Activated T-cell treated with anti-CD3 and anti-CD28 coated beads, Interleukin-2, amount 50 U/mL, for 4 hours (primary cell): ENCODE results near the gene DTL. TPM values are rescaled to one million over a fixed set of nuclear protein-coding genes. Genes with fewer than 3 reads are reported as not detected.
"Not testable (repeated sequence)": the region's sequence is repeated elsewhere in the genome, so short reads cannot be mapped to it uniquely, and the experiment has no call there.

Source experiments
- ATAC-seq, 2 donors: fragments of 200-7000 bp; cut with Tn5 transposase; one replicate each; pipeline ENCODE4 v1.10.0; 2021
- DNase-seq: peaks from one replicate; pipeline ENCODE4 v3.0.0-alpha.2; 2020
- H3K27me3 Mint-ChIP-seq: one replicate; pipeline ENCODE4 v1.8.0; 2021; ENCODE audit warnings: low read depth, mixed read lengths
- H3K36me3 Mint-ChIP-seq: one replicate; pipeline ENCODE4 v1.8.0; 2022; ENCODE audit warnings: mixed read lengths; ENCODE audit not compliant: insufficient read depth
- H3K4me1 Mint-ChIP-seq: one replicate; pipeline ENCODE4 v1.8.0; 2021; ENCODE audit warnings: low read depth, mixed read lengths
- H3K4me3 Mint-ChIP-seq: one replicate; pipeline ENCODE4 v1.8.0; 2021; ENCODE audit warnings: mild to moderate bottlenecking, moderate library complexity, mixed read lengths
- H3K9me3 Mint-ChIP-seq: one replicate; pipeline ENCODE4 v1.8.0; 2021; ENCODE audit warnings: mixed read lengths
- total RNA-seq, 3 donors: library from RNA; stranded (reverse); gene quantifications; one replicate each; pipeline ENCODE4 v1.2.1, GENCODE V29; 2021

Gene DTL
- total RNA-seq, 3 donors from 2014 or later = 47.7 to 74.5 (median 65.2) TPM

GRCh38 chr1:212021563-212021962 is 14.0 kb upstream of the DTL start:
- H3K9me3 Mint-ChIP-seq = peaks cover 12% of the 10 kb centered on the region
- no peak overlapping the region for H3K4me3 Mint-ChIP-seq
- DNase-seq (no peak), ATAC-seq (no peak)
- H3K4me1 Mint-ChIP-seq = peaks cover 2% of the 10 kb centered on the region
- H3K36me3 Mint-ChIP-seq = peaks cover 13% of the 10 kb centered on the region
- H3K27me3 Mint-ChIP-seq = no peaks in the 10 kb centered on the region

DNA sequence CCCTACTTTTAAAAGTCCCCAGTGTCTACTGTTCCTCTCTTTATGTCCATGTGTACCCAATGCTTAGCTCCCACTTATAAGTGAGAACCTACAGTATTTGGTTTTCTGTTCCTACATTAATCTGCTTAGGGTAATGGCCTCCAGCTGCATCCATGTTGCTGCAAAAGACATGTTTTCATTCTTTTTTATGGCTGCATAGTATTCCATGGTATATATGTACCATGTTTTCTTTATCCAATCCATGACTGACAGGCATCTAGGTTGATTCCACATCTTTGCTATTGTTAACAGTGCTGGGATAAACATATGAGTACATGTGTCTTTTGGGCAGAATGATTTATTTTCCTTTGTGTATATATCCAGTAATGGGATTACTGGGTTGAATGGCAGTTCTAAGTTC is 12.6 kb upstream of the DTL start:
- not testable (repeated sequence) for DNase-seq
- H3K36me3 Mint-ChIP-seq = peaks cover 13% of the 10 kb centered on the region

DNA sequence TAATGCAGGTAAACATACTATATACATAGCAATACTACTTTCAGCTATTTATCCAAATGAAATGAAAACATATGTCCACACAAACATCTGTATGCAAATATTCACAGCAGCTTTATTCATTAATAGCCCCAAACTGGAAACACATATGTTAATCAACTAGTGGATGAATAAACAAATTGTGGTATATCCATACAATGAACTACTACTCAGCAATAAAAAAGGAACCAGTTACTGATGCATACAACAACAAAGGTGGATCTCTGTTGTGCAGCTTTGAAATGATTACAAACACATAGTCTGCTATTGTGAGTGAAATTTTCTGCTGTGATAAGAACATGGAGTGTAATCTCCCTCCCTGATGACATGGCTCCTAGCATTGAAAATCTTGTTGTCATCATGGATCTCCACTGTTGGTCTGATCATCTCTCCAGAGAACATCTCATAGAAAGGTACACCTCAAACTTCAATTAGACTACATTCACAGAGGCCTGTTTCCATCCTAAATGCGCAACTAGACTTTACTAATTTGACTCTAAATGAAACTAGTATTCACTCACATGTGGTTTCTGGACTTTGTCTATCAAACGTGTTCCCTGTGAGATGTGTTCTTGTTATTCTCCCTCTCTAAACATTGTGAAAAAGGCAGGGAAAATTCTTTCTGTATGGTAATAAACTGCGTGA is 10.9 kb upstream of the DTL start:
- ATAC-seq = no peak
- no peak overlapping the region for H3K4me3 Mint-ChIP-seq
- no peak for DNase-seq
- H3K9me3 Mint-ChIP-seq = peaks cover 12% of the 10 kb centered on the region
- peaks cover 12% of the 10 kb centered on the region for H3K36me3 Mint-ChIP-seq
- H3K4me1 Mint-ChIP-seq = peaks cover 12% of the 10 kb centered on the region
- no peaks in the 10 kb centered on the region for H3K27me3 Mint-ChIP-seq

More for the DNA sequence above, 12.6 kb upstream of the DTL start:
- not testable (repeated sequence) for H3K27me3 Mint-ChIP-seq, ATAC-seq, H3K4me1 Mint-ChIP-seq, H3K4me3 Mint-ChIP-seq
- peaks cover 12% of the 10 kb centered on the region for H3K9me3 Mint-ChIP-seq

- ATAC-seq = not testable (repeated sequence)
Measured at GRCh38 chr1:212027727-212028126, 7.8 kb upstream of the DTL start.

DNA sequence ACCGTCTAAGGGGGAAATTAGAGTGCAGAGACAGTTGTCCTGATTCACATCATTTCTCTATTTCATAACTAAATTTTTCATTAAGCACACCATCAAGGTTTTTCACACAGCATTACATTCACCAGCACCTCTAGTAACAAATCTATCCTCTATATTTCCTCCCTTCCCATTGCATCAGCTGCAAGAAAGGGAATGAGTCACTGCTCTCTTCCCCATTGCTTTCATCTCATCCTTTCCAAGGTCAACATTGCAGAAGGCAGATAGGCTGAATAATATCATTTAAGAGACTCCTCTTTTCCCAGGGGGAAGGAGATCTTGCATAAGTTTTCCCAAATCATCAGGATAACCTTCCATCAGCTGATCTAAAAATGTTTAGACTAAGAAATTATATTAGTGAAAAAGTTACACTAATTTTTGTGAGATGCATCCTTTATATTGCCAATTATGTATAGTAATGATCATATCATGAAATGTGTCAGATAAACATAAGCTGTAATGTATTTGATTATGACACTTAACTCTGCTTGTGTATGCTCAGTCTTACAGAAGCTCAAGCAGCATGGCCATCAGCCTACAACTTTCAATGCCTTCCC is 4.5 kb upstream of the DTL start:
- Mint-ChIP-seq H3K4me3 (no peak overlapping the region), H3K27me3 (no peaks in the 10 kb centered on the region)

More at GRCh38 chr1:212027727-212028126, 7.8 kb upstream of the DTL start:
- H3K4me1 Mint-ChIP-seq = peaks cover 38% of the 10 kb centered on the region
- not testable (repeated sequence) for H3K27me3 Mint-ChIP-seq, H3K4me3 Mint-ChIP-seq, DNase-seq
- peaks cover 14% of the 10 kb centered on the region for H3K36me3 Mint-ChIP-seq
- peaks cover 12% of the 10 kb centered on the region for H3K9me3 Mint-ChIP-seq

DNA sequence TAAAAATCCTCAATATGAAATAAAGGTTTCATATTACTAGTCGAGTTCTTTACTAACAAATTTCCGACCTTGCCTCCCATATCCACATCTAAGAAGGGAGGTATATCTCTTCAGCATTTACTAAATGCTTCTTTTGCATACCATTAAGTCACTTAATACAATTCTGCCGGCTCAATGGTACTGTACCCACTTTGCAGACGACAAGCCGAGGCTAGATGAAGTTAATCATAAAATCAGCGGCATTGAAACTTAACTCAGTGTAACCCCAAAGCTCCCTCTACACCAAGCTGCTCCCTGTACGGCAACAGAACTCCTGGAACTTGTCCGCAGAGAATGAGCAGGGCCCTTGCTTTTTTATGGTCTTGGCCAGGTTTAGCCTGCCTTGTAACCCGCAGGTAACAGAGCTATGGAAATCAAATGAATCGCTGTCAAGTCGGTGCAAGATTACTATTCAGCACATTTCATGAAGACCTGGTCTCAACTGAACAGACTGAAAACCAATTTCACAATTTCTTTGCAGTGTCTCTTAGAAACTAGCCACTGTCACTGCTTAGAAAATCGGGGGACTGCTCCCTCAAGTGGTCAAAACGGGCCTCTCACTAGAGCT is 929 bp upstream of the DTL start:
- no peak for ATAC-seq
- H3K36me3 Mint-ChIP-seq = peaks cover 11% of the 10 kb centered on the region
- H3K4me1 Mint-ChIP-seq = peaks cover 58% of the 10 kb centered on the region
- peak overlapping the region; percentile 100 for H3K4me3 Mint-ChIP-seq
- no peaks in the 10 kb centered on the region for H3K27me3 Mint-ChIP-seq
- DNase-seq = no peak
- H3K9me3 Mint-ChIP-seq = no peaks in the 10 kb centered on the region

More for the DNA sequence above, 4.5 kb upstream of the DTL start:
- H3K9me3 Mint-ChIP-seq = no peaks in the 10 kb centered on the region
- ATAC-seq (no peak), DNase-seq (no peak)
- peaks cover 52% of the 10 kb centered on the region for H3K4me1 Mint-ChIP-seq
- peaks cover 9% of the 10 kb centered on the region for H3K36me3 Mint-ChIP-seq

GRCh38 chr1:212035835-212036605 is 472 bp downstream of the DTL start:
- Mint-ChIP-seq H3K27me3 (no peaks in the 10 kb centered on the region), H3K4me3 (peak overlapping the region; percentile 100), H3K9me3 (no peaks in the 10 kb centered on the region), H3K36me3 (peaks cover 12% of the 10 kb centered on the region), H3K4me1 (peaks cover 54% of the 10 kb centered on the region)
- DNase-seq (no peak), ATAC-seq (peak; percentile 36)

GRCh38 chr1:212037900-212038299 is 2.4 kb downstream of the DTL start:
- Mint-ChIP-seq H3K27me3 (no peaks in the 10 kb centered on the region), H3K9me3 (no peaks in the 10 kb centered on the region), H3K4me1 (peaks cover 41% of the 10 kb centered on the region), H3K36me3 (peaks cover 4% of the 10 kb centered on the region), H3K4me3 (peak overlapping the region; percentile 34)
- no peak for ATAC-seq
- no peak for DNase-seq

DNA sequence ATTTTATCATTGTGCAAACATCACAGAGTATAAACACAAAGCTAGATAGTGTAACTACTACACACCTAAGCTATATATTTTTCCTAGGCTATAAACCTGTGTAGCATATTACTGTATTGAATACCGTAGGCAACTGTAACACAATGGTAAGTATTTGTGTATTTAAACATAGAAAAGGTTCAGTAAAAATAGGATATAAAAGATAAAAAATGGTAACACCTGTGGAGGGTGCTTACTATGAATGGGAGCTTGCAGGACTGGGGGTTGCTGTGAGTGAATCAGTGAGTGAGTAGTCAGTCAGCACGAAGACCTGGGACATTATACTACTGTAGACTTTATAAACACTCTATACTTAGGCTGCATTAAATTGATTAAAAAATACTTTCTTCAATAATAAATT is 4.1 kb downstream of the DTL start:
- DNase-seq = no peak
- Mint-ChIP-seq H3K27me3 (no peaks in the 10 kb centered on the region), H3K9me3 (no peaks in the 10 kb centered on the region), H3K4me3 (no peak overlapping the region), H3K36me3 (peaks cover 4% of the 10 kb centered on the region), H3K4me1 (peaks cover 31% of the 10 kb centered on the region)
- no peak for ATAC-seq

DNA sequence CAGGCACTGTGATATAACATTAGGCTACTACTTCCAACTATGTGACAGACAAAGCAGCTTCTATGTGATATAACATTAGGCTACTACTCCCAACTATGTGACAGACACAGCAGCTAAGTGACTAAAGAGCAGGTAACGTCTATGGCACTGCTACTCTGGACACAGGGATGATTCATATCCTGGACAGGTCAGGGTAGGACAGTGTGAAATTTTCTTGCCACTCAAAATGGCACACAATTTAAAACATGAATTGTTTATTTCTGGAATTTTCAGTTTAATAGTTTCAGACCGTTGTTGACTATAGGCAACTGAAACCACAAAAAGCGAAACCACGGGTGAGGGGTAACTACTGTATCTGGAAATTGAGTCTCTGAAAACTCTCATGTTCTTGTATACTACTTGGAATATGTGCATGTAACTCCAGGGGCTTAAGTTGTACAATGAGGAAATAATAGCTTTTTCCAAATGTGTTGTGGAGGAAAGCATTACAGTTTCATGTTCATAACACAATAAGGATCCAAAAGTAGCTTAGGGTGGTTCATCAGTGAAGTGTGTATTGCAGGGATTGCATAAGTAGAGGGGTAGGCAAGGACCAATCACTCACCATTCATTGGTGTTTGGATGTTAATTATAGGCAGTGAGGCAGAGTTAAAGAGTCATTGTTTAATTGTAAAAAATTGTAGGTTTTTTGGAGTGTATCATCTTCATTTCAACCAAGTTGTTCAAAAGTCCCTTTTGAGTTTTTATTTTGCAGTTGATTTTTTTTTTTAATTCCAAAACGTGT is 5.3 kb downstream of the DTL start:
- no peaks in the 10 kb centered on the region for H3K9me3 Mint-ChIP-seq

DNA sequence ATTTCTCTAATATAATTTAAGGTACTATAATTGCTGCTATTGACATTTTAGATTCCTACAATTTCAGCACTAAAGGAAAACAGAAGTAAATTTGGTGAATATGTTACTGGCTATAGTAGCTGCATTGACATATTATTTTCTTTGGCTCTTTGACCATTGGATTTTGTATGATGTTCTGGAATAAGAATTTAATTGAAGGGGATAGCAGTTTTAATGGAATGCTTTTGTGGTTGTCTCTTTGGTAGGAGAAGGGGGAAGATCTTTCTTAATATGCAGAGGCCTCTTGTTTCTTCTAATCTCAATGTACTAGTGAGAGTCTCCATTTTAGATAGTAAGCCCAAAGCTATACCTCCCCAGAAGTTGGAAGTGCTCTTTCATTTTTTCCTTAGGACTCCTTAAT is 6.9 kb downstream of the DTL start:
- Mint-ChIP-seq H3K4me1 (peaks cover 20% of the 10 kb centered on the region), H3K4me3 (no peak overlapping the region), H3K36me3 (peaks cover 10% of the 10 kb centered on the region), H3K9me3 (no peaks in the 10 kb centered on the region), H3K27me3 (no peaks in the 10 kb centered on the region)
- DNase-seq = no peak
- ATAC-seq = no peak

More for the DNA sequence above, 5.3 kb downstream of the DTL start:
- H3K27me3 Mint-ChIP-seq = no peaks in the 10 kb centered on the region
- peak overlapping the region; percentile 51 for H3K4me3 Mint-ChIP-seq
- ATAC-seq (no peak), DNase-seq (no peak)
- peaks cover 30% of the 10 kb centered on the region for H3K4me1 Mint-ChIP-seq
- peaks cover 12% of the 10 kb centered on the region for H3K36me3 Mint-ChIP-seq

- no peaks in the 10 kb centered on the region for H3K27me3 Mint-ChIP-seq
- ATAC-seq (no peak), DNase-seq (no peak)
- peaks cover 10% of the 10 kb centered on the region for H3K36me3 Mint-ChIP-seq
- peaks cover 15% of the 10 kb centered on the region for H3K4me1 Mint-ChIP-seq
- no peaks in the 10 kb centered on the region for H3K9me3 Mint-ChIP-seq
- H3K4me3 Mint-ChIP-seq = no peak overlapping the region
Measured at GRCh38 chr1:212044851-212045250, 9.3 kb downstream of the DTL start.

GRCh38 chr1:212045981-212046380 is 10.4 kb downstream of the DTL start:
- H3K4me3 Mint-ChIP-seq = no peak overlapping the region
- no peaks in the 10 kb centered on the region for H3K9me3 Mint-ChIP-seq
- ATAC-seq (no peak), DNase-seq (no peak)
- H3K4me1 Mint-ChIP-seq = peaks cover 8% of the 10 kb centered on the region
- H3K36me3 Mint-ChIP-seq = peaks cover 11% of the 10 kb centered on the region
- H3K27me3 Mint-ChIP-seq = no peaks in the 10 kb centered on the region

DNA sequence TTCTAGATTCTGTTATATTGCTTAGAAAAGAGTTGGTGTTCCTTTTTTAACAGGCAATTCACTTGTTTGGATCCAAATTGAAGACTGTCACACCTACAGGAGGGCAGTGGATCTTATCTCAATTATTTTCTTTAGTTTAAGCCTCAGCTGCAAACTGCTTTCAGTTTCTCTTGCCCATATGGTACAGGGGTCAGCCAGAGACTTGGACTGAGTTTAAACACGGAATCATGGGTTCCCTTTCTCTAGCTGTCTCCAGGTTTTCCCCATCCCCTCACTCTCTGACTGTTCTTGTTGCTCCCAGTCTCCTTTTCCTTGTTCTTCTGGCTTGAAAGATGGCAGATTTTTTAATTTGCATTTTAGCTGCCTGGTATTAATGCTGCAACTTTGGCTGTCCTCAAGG is 18.4 kb downstream of the DTL start:
- no peaks in the 10 kb centered on the region for H3K27me3 Mint-ChIP-seq
- no peak overlapping the region for H3K4me3 Mint-ChIP-seq
- DNase-seq (no peak), ATAC-seq (no peak)
- H3K9me3 Mint-ChIP-seq = peaks cover 21% of the 10 kb centered on the region
- H3K4me1 Mint-ChIP-seq = no peaks in the 10 kb centered on the region
- H3K36me3 Mint-ChIP-seq = peaks cover 31% of the 10 kb centered on the region
